NCI-H2171 (cell line): Measurements from ENCODE around the gene CCNF.
A peak's percentile ranks its signal among the peaks of the same experiment; 100 is the strongest.
"Not testable (repeated sequence)": the region's sequence is repeated elsewhere in the genome, so short reads cannot be mapped to it uniquely, and the experiment has no call there.

Source experiments
- DNase-seq: peaks from one replicate; lab custom pipeline; 2025; lab: John Stamatoyannopoulos, UW

Gene CCNF

GRCh38 chr16:2428051-2428783 is 1.0 kb upstream of the CCNF start:
- DNase-seq: no peak

DNA sequence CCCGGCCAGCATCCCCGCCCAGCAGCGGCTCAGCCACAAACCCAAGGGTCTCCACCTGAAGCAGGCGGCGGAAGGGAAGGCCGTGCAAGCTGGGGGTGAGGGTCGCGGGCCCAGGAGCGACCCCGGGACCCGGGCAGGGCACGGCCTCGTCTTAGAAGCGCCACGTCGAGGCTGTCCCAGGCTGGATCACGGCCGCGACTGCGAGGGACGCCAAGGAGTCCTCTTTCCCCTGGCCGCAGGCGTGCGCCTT is 538 bp upstream of the CCNF start:
- no peak for DNase-seq

DNA sequence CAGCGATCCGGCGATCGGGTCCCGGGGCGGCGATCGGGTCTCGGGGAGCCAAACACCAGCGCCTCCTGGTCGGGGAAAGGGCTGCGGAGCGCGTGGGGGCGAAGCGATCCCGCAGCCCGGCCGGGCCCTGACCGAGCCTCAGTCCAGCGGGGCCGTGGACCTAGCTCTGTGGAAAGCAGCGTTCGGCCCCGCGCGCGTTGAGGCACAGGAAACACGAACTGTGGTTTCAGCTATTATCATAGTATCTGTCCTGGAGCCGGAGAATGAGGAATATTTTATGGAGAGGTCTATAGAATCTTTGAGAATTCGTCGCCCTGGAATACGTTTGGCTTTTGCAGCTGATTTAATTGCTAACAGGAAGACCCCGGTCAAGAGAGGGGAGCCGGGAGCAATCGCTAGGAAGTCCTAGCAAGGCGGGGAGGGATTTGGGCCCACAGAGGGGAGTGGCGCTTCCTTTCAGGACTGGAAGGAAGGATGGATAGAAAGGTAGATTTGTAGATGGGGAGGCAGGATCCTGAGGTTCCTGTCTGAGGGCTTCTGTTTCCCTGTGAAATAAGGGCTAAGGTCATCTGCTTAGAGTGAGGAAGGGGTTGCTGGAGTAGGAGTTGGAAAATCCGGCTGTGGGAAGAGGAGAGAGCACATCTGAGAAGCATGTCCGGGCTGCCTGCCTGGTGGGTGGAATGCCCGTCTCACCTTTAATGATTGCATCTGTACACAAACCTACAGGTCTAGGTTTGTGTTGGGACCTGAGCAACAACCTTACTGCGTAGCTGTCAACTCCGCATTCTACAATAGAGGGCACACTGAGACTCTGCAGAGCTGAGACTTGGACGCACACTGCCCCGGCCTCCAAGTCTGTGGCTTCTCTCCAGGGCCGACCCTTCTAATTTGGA is 770 bp downstream of the CCNF start:
- no peak for DNase-seq

DNA sequence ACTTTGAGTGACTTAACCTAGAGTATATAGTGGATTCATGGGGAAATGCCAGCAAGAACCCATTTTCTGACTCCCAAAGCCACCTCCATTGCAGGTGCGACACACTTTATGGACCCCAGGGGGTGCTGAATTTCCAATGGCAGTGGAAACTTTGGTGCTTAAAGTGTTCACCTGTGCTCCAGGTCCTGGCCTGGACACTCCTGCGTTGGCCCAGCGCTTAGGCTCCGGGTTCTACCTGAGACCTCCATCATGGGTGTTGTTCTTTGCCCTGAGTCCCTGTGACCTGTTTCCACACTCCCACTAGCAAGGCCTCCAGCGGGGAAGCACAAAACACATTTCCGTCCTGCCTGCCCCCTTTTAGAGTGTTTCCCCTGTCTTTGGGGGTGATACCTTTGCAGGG is 3.0 kb downstream of the CCNF start:
- DNase-seq: no peak

DNA sequence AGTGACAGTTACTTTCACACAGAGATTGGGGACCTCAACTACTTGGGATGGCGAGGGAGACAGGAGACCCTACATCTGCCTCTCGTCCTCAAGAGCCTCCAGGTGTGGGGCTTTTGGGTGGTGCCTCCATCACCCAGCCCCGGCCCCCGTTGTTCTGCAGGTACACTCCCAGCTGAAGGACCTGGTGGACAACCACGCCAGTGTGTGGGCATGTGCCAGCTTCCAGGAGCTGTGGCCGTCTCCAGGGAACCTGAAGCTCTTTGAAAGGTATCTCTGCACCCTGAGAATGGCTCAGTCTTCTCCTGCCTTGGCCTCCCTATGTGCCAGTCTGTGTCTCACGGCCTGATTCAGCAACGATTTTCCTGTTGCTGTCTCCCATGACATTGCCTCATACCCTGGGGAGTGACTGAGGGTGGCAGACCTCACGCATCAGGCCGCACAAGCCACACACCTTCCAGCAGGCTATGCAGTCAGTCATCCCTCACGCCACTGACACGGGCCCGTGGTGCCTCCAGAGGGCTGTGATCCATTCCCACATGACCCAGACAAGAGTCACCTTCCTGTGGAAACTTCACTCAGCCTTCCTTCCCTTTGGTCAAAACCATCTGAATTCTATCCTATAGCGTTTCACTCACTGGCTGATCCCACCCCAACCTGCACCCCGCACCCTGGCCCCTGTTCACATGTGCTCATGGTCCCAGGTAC is 3.7 kb downstream of the CCNF start:
- no peak for DNase-seq

- DNase-seq: not testable (repeated sequence)
Observed at GRCh38 chr16:2435236-2435635, 6.0 kb downstream of the CCNF start.

DNA sequence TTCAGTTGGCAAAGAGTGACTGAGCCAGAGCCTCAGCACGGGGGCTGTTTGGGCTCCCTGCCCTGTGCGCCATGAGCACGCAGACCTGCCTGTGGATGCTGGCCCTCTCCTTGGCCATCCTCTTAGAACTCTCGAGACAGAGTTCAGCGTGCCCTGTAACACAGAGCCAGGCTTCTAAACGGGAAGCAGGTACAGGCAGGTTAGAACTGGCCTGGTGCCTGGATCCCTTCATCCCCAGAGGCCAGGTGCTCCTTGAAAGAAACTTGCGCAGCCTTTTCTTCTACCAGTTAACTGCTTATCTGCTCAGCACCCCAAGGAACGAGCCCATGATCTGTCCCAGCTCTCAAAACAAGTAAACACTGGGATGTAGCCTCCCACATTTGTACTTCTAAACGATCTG is 6.9 kb downstream of the CCNF start:
- DNase-seq: no peak

DNA sequence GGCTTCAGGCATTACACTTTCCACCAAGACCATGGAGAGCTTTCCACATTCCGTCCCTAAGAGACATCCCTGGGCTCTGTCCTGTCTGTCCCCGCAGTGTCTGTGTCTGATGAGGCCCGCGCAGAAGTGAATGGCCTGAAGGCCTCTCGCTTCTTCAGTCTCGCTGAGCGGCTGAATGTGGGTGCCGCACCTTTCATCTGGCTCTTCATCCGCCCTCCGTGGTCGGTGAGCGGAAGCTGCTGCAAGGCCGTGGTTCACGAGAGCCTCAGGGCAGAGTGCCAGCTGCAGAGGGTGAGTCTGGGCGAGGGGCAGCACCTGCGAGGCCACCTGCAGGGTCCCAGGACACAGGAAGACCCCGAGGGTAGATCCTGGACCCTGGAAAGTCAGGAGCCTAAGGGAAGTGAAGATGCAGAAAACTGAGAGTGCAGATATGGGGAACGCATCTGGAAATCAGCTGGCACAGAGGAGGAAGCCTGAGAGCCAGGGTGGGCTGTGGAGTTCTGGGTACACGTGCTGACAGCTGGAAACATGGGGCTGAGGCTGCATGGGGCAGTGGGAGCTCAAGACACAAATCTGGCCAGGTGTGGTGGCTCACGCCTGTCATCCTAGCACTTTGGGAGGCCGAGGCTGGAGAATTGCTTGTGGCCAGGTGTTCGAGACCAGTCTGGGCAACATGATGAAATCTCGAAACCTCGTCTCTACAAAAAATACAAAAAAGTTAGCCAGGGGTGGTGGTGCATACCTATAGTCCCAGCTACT is 8.0 kb downstream of the CCNF start:
- no peak for DNase-seq

DNA sequence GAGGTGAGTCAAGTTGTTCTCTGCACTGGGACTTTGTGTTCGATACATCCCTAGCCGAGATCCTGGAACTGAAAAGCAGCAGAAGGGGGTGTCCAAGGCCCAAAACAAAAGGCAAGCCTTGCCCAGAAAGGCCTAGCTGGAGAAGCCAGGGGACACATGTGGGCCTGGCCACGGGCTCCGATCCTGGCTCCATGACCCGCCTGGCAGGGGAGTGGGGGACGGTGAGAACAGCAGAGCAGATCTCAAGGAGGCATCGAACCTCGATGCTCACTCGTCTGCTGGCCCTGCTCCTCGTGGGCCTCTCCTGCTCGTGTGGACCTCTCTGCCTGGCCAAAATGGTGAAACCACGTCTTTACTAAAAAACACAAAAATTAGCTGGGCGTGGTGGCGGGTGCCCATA is 8.9 kb downstream of the CCNF start:
- DNase-seq: no peak

DNA sequence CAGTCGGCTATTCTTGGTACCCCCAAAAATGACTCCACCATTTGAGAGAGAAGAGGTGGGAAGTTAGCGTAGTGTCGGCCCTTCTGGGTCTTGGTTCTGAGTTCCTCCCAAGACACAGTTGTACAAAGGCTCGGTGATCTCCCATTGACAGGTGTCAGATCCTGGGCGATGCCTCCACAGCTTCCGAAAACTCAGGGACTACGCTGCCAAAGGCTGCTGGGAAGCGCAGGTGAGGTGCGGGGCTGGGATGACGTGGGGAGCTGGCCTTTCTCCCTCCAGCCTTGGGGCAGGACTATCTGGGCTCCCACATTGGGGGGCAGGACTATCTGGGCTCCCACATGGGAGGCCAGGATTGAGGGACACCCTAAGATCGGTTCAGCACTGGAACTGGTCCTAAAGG is 10.4 kb downstream of the CCNF start:
- DNase-seq: no peak

DNA sequence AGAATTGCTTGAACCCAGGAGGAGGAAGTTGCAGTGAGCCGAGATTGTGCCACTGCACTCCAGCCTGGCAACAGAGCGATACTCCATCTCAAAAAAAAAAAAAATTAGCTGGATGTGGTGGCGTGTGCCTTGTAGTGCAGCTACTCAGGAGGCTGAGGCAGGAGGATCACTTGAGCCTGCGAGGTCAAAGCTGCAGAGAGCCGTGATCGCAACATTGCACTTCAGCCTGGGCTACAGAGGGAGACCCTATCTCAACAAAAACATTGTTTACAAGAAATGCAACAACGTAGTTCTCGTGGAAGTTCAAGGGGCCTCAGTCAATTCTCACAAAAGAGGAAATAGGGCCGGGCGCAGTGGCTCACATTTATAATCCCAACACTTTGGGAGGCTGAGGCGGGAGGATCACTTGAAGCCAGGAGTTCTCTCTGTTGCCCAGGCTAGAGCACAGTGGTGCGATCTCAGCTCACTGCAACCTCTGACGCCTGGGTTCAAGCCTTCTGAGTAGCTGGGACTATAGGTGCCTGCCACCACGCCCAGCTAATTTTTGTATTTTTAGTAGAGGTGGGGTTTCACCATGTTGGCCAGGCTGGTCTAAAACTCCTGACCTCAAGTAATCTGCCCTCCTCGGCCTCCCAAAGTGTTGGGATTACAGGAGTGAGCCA is 12.0 kb downstream of the CCNF start:
- DNase-seq: not testable (repeated sequence)

DNA sequence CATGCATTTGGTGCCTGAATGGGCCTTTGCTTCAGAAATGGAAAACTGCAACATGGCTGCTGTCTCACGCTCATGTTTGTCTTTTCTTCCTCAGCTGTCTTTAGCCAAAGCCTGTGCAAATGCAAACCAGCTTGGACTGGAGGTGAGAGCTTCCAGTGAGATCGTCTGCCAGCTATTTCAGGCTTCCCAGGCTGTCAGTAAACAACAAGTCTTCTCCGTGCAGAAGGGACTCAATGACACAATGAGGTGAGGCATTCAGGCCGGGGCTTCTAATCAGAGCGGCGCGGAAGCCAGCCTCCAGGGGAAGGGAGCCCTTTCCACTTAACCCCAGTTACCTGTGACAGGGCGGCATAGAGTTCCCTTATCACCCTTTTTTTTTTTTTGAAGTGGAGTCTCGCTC is 14.3 kb downstream of the CCNF start:
- no peak for DNase-seq

GRCh38 chr16:2447920-2448583 is 18.8 kb downstream of the CCNF start:
- DNase-seq: no peak

- DNase-seq: no peak
Observed at GRCh38 chr16:2449118-2449517, 19.9 kb downstream of the CCNF start.

DNA sequence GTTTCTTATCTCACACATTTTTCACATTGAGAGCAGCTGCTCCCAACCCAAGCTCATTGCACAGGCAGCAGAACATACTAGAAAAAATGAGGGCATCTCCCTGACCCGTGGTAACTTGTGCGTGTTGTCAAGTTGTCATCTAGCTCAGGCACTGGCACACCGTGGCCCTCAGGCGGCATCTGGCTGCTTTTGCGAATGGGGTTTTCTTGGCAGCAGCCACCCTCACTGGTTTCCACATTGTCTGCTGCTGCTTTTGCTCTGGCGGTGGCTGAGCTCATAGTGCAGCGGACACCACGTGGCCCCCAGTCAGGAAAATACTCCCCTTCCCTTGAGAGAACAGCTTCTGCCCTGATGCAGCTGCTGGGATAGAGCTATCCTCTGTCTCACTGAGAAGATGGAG is 21.3 kb downstream of the CCNF start:
- no peak for DNase-seq

DNA sequence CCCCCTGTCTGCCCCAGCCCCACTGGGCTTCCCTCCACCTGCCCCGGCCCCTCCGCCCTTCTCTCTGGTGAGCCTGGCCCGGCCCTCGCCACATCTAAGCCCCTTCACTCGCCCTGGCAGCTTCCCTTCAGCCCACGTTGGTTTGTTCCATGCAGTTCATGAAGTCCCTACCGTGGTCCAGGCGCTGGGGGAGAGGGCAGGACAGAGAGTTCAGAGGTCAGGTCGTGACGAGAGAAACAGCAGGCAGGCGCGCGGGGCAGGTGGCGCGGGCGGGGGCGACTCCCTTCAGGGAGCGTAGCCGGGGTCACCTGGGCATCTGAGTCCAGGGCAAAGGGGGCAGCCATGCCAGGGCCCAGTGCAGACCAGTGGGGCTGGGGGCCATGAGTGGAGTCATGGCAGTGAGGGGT is 21.7 kb downstream of the CCNF start:
- DNase-seq: no peak

- no peak for DNase-seq
Observed at GRCh38 chr16:2451851-2452320, 22.6 kb downstream of the CCNF start.

DNA sequence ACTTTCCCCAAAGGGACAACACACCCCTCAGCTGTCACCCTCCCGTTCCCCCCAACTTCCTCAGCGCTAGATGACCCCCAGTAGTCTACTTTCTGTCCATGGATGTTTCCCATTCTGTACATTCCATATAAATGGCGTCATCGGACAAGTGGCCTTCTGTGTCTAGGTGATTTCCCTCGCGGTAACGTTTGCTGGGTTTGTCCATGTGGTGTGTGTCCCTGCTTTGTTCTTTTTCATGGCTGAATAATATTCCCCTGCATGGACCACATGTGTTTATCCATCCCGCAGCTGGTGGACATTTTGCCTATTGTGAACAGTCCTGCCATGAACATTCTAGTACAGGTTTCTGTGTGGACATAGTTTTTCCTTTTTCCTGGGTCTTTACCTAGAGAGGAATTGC is 23.4 kb downstream of the CCNF start:
- no peak for DNase-seq

- DNase-seq: peak; percentile 28
Observed at GRCh38 chr16:2455081-2455845, 26.0 kb downstream of the CCNF start.

GRCh38 chr16:2456551-2457153 is 27.4 kb downstream of the CCNF start:
- DNase-seq: no peak
